HL-60/S4 (cell line): ENCODE data around the gene UGT1A5.

Source experiments
- in situ Hi-C: fragments of 300-500 bp; cut with MboI; formaldehyde crosslinking; loops from 2 replicates; pipeline ENCODE4 v1.14.3; 2022; ENCODE audit warnings: low sequenced_read_pairs

Gene UGT1A5

GRCh38 chr2:233822101-233822771, 109.5 kb downstream of the UGT1A5 start:
- in situ Hi-C loops, result no loop called here
